HG02870 (cell line): ENCODE results near the gene SRP72.
"Not testable (repeated sequence)": the region's sequence is repeated elsewhere in the genome, so short reads cannot be mapped to it uniquely, and the experiment has no call there.

Experiments used
- ATAC-seq: cut with Tn5 transposase; IDR thresholded peaks from one replicate; pipeline ENCODE4 v1.9.1; 2021; ENCODE audit warnings: mild to moderate bottlenecking, moderate library complexity; ENCODE audit not compliant: unreplicated experiment

Gene SRP72

GRCh38 chr4:56465599-56466295 is 1.7 kb upstream of the SRP72 start:
- no peak for ATAC-seq

- not testable (repeated sequence) for ATAC-seq
These were observed 1.1 kb upstream of the SRP72 start for GRCh38 chr4:56466296-56466761.

- no peak for ATAC-seq
These were observed 520 bp upstream of the SRP72 start for GRCh38 chr4:56466910-56467283.

GRCh38 chr4:56468097-56468422 is 643 bp downstream of the SRP72 start:
- peak; percentile 48 for ATAC-seq

- ATAC-seq = no peak
These were observed 2.2 kb downstream of the SRP72 start for GRCh38 chr4:56469489-56470210.

- peak; percentile 95 for ATAC-seq
These were observed 8.5 kb downstream of the SRP72 start for GRCh38 chr4:56475917-56476316.

- no peak for ATAC-seq
These were observed 9.8 kb downstream of the SRP72 start for GRCh38 chr4:56477192-56477702.

- ATAC-seq = no peak
These were observed 13.3 kb downstream of the SRP72 start for GRCh38 chr4:56480691-56481090.

- no peak for ATAC-seq
These were observed 28.8 kb downstream of the SRP72 start for GRCh38 chr4:56496241-56496640.

GRCh38 chr4:56505269-56506130 is 38.1 kb downstream of the SRP72 start, which contains the start of gene ARL9:
Gene ARL9 (plus strand): TSS chr4:56505791. CDS start chr4:56505863, 72 bp downstream.
- no peak for ATAC-seq

- ATAC-seq = no peak
These were observed 43.7 kb downstream of the SRP72 start for GRCh38 chr4:56511098-56511497.

- no peak for ATAC-seq
These were observed 44.7 kb downstream of the SRP72 start for GRCh38 chr4:56512166-56512565.

- no peak for ATAC-seq
These were observed 46.1 kb downstream of the SRP72 start for GRCh38 chr4:56513517-56513916.

GRCh38 chr4:56530269-56531148 is 63.1 kb downstream of the SRP72 start:
- peak; percentile 86 for ATAC-seq

GRCh38 chr4:56531149-56531770 is 63.8 kb downstream of the SRP72 start:
- no peak for ATAC-seq

- ATAC-seq = no peak
These were observed 64.4 kb downstream of the SRP72 start for GRCh38 chr4:56531823-56532222.

GRCh38 chr4:56532239-56532638 is 64.8 kb downstream of the SRP72 start:
- ATAC-seq = no peak

- ATAC-seq = no peak
These were observed 68.5 kb downstream of the SRP72 start for GRCh38 chr4:56535915-56536314.

GRCh38 chr4:56537147-56537546 is 69.7 kb downstream of the SRP72 start:
- ATAC-seq = no peak

GRCh38 chr4:56540826-56541225 is 73.4 kb downstream of the SRP72 start:
- no peak for ATAC-seq
